ENCODE measurements around the gene NCAM1.

The NCAM1 gene

GRCh38 chr11:113141010-113141409 is 179.8 kb downstream of the NCAM1 start:
- Histone ChIP-seq H3K27me3 (ENCODE audit: control insufficient read depth in 1 of 2, insufficient read depth in 2 of 2, low read length in 2 of 2) (no peaks in the 10 kb centered on the region), H3K9me3 (ENCODE audit: low read length) (no peaks in the 10 kb centered on the region), H3K27ac (ENCODE audit: low read depth, low read length) (no peak overlapping the region), H3K9ac (ENCODE audit: low read length) (no peak overlapping the region), H3K4me3 (ENCODE audit: low read depth in 1 of 2, low read length in 2 of 2) (no peak overlapping the region), H3K36me3 (ENCODE audit: insufficient read depth, low read length) (no peaks in the 10 kb centered on the region), H3K4me1 (ENCODE audit: insufficient read depth, low read length) (no peaks in the 10 kb centered on the region)

GRCh38 chr11:113142508-113142907 is 181.3 kb downstream of the NCAM1 start:
- H3K9ac ChIP-seq (ENCODE audit: low read length) = no peak overlapping the region
- no peaks in the 10 kb centered on the region for H3K4me1 ChIP-seq (ENCODE audit: insufficient read depth, low read length)
- H3K27ac ChIP-seq (ENCODE audit: low read depth, low read length) = no peak overlapping the region
- no peaks in the 10 kb centered on the region for H3K9me3 ChIP-seq (ENCODE audit: low read length)
- H3K36me3 ChIP-seq (ENCODE audit: insufficient read depth, low read length) = no peaks in the 10 kb centered on the region
- no peaks in the 10 kb centered on the region for H3K27me3 ChIP-seq (ENCODE audit: control insufficient read depth in 1 of 2, insufficient read depth in 2 of 2, low read length in 2 of 2)
- H3K4me3 ChIP-seq (ENCODE audit: low read depth in 1 of 2, low read length in 2 of 2) = no peak overlapping the region

GRCh38 chr11:113147249-113147648 is 186.0 kb downstream of the NCAM1 start:
- no peaks in the 10 kb centered on the region for H3K9me3 ChIP-seq (ENCODE audit: low read length)
- H3K9ac ChIP-seq (ENCODE audit: low read length) = no peak overlapping the region
- H3K36me3 ChIP-seq (ENCODE audit: insufficient read depth, low read length) = no peaks in the 10 kb centered on the region
- H3K4me1 ChIP-seq (ENCODE audit: insufficient read depth, low read length) = no peaks in the 10 kb centered on the region
- H3K27ac ChIP-seq (ENCODE audit: low read depth, low read length) = no peak overlapping the region
- no peaks in the 10 kb centered on the region for H3K27me3 ChIP-seq (ENCODE audit: control insufficient read depth in 1 of 2, insufficient read depth in 2 of 2, low read length in 2 of 2)
- no peak overlapping the region for H3K4me3 ChIP-seq (ENCODE audit: low read depth in 1 of 2, low read length in 2 of 2)

GRCh38 chr11:113148076-113148475 is 186.9 kb downstream of the NCAM1 start:
- Histone ChIP-seq H3K9me3 (ENCODE audit: low read length) (no peaks in the 10 kb centered on the region), H3K4me3 (ENCODE audit: low read depth in 1 of 2, low read length in 2 of 2) (no peak overlapping the region), H3K9ac (ENCODE audit: low read length) (no peak overlapping the region), H3K27ac (ENCODE audit: low read depth, low read length) (no peak overlapping the region), H3K4me1 (ENCODE audit: insufficient read depth, low read length) (no peaks in the 10 kb centered on the region), H3K36me3 (ENCODE audit: insufficient read depth, low read length) (no peaks in the 10 kb centered on the region), H3K27me3 (ENCODE audit: control insufficient read depth in 1 of 2, insufficient read depth in 2 of 2, low read length in 2 of 2) (no peaks in the 10 kb centered on the region)

- no peaks in the 10 kb centered on the region for H3K27me3 ChIP-seq (ENCODE audit: control insufficient read depth in 1 of 2, insufficient read depth in 2 of 2, low read length in 2 of 2)
- H3K4me1 ChIP-seq (ENCODE audit: insufficient read depth, low read length) = no peaks in the 10 kb centered on the region
- no peaks in the 10 kb centered on the region for H3K9me3 ChIP-seq (ENCODE audit: low read length)
- H3K27ac ChIP-seq (ENCODE audit: low read depth, low read length) = no peak overlapping the region
- H3K9ac ChIP-seq (ENCODE audit: low read length) = no peak overlapping the region
- H3K4me3 ChIP-seq (ENCODE audit: low read depth in 1 of 2, low read length in 2 of 2) = no peak overlapping the region
- H3K36me3 ChIP-seq (ENCODE audit: insufficient read depth, low read length) = no peaks in the 10 kb centered on the region
These were observed 187.4 kb downstream of the NCAM1 start for GRCh38 chr11:113148652-113149051.

GRCh38 chr11:113151521-113151920 is 190.3 kb downstream of the NCAM1 start:
- H3K27ac ChIP-seq (ENCODE audit: low read depth, low read length) = no peak overlapping the region
- no peak overlapping the region for H3K4me3 ChIP-seq (ENCODE audit: low read depth in 1 of 2, low read length in 2 of 2)
- no peaks in the 10 kb centered on the region for H3K9me3 ChIP-seq (ENCODE audit: low read length)
- H3K36me3 ChIP-seq (ENCODE audit: insufficient read depth, low read length) = no peaks in the 10 kb centered on the region
- H3K27me3 ChIP-seq (ENCODE audit: control insufficient read depth in 1 of 2, insufficient read depth in 2 of 2, low read length in 2 of 2) = no peaks in the 10 kb centered on the region
- no peak overlapping the region for H3K9ac ChIP-seq (ENCODE audit: low read length)
- peaks cover 10% of the 10 kb centered on the region for H3K4me1 ChIP-seq (ENCODE audit: insufficient read depth, low read length)

GRCh38 chr11:113152500-113152899 is 191.3 kb downstream of the NCAM1 start:
- peaks cover 10% of the 10 kb centered on the region for H3K4me1 ChIP-seq (ENCODE audit: insufficient read depth, low read length)
- no peaks in the 10 kb centered on the region for H3K36me3 ChIP-seq (ENCODE audit: insufficient read depth, low read length)
- no peak overlapping the region for H3K4me3 ChIP-seq (ENCODE audit: low read depth in 1 of 2, low read length in 2 of 2)
- no peak overlapping the region for H3K9ac ChIP-seq (ENCODE audit: low read length)
- H3K27me3 ChIP-seq (ENCODE audit: control insufficient read depth in 1 of 2, insufficient read depth in 2 of 2, low read length in 2 of 2) = no peaks in the 10 kb centered on the region
- H3K27ac ChIP-seq (ENCODE audit: low read depth, low read length) = no peak overlapping the region
- H3K9me3 ChIP-seq (ENCODE audit: low read length) = no peaks in the 10 kb centered on the region

GRCh38 chr11:113153847-113154246 is 192.6 kb downstream of the NCAM1 start:
- Histone ChIP-seq H3K36me3 (ENCODE audit: insufficient read depth, low read length) (no peaks in the 10 kb centered on the region), H3K4me1 (ENCODE audit: insufficient read depth, low read length) (peaks cover 10% of the 10 kb centered on the region), H3K27ac (ENCODE audit: low read depth, low read length) (no peak overlapping the region), H3K4me3 (ENCODE audit: low read depth in 1 of 2, low read length in 2 of 2) (no peak overlapping the region), H3K9ac (ENCODE audit: low read length) (no peak overlapping the region), H3K9me3 (ENCODE audit: low read length) (no peaks in the 10 kb centered on the region), H3K27me3 (ENCODE audit: control insufficient read depth in 1 of 2, insufficient read depth in 2 of 2, low read length in 2 of 2) (no peaks in the 10 kb centered on the region)

GRCh38 chr11:113159988-113160807 is 199.0 kb downstream of the NCAM1 start:
- no peaks in the 10 kb centered on the region for H3K9me3 ChIP-seq (ENCODE audit: low read length)
- no peaks in the 10 kb centered on the region for H3K27me3 ChIP-seq (ENCODE audit: control insufficient read depth in 1 of 2, insufficient read depth in 2 of 2, low read length in 2 of 2)
- no peaks in the 10 kb centered on the region for H3K36me3 ChIP-seq (ENCODE audit: insufficient read depth, low read length)
- H3K27ac ChIP-seq (ENCODE audit: low read depth, low read length) = peak overlapping the region; percentile 40
- no peak overlapping the region for H3K4me3 ChIP-seq (ENCODE audit: low read depth in 1 of 2, low read length in 2 of 2)
- peaks cover 38% of the 10 kb centered on the region for H3K4me1 ChIP-seq (ENCODE audit: insufficient read depth, low read length)
- no peak overlapping the region for H3K9ac ChIP-seq (ENCODE audit: low read length)

- H3K4me3 ChIP-seq (ENCODE audit: low read depth in 1 of 2, low read length in 2 of 2) = no peak overlapping the region
- H3K4me1 ChIP-seq (ENCODE audit: insufficient read depth, low read length) = peaks cover 38% of the 10 kb centered on the region
- no peaks in the 10 kb centered on the region for H3K27me3 ChIP-seq (ENCODE audit: control insufficient read depth in 1 of 2, insufficient read depth in 2 of 2, low read length in 2 of 2)
- no peaks in the 10 kb centered on the region for H3K9me3 ChIP-seq (ENCODE audit: low read length)
- peak overlapping the region; percentile 1 for H3K27ac ChIP-seq (ENCODE audit: low read depth, low read length)
- H3K36me3 ChIP-seq (ENCODE audit: insufficient read depth, low read length) = no peaks in the 10 kb centered on the region
- H3K9ac ChIP-seq (ENCODE audit: low read length) = no peak overlapping the region
These were observed 199.5 kb downstream of the NCAM1 start for GRCh38 chr11:113160808-113161124.

- Histone ChIP-seq H3K4me3 (ENCODE audit: low read depth in 1 of 2, low read length in 2 of 2) (no peak overlapping the region), H3K9me3 (ENCODE audit: low read length) (no peaks in the 10 kb centered on the region), H3K9ac (ENCODE audit: low read length) (no peak overlapping the region), H3K27ac (ENCODE audit: low read depth, low read length) (peak overlapping the region; percentile 21), H3K4me1 (ENCODE audit: insufficient read depth, low read length) (peaks cover 38% of the 10 kb centered on the region), H3K36me3 (ENCODE audit: insufficient read depth, low read length) (no peaks in the 10 kb centered on the region), H3K27me3 (ENCODE audit: control insufficient read depth in 1 of 2, insufficient read depth in 2 of 2, low read length in 2 of 2) (no peaks in the 10 kb centered on the region)
These were observed 200.7 kb downstream of the NCAM1 start for GRCh38 chr11:113161711-113162591.

All from muscle layer of colon (tissue), 2 donors.